Activated naive CD8-positive, alpha-beta T cell treated with anti-CD3 and anti-CD28 coated beads, Interleukin-2, amount 10 ng/mL, durations not matched to agents 7 days and 5 days (primary cell): ENCODE results near the gene JUP. TPM values are rescaled to one million over a fixed set of nuclear protein-coding genes. Genes with fewer than 3 reads are reported as not detected.
"Not testable (repeated sequence)": the region's sequence is repeated elsewhere in the genome, so short reads cannot be mapped to it uniquely, and the experiment has no call there.

Source experiments
- ATAC-seq: fragments of 150-1000 bp; cut with Tn5 transposase; one replicate; pipeline ENCODE4 v1.10.0; 2021; ENCODE audit warnings: low read depth, moderate library complexity
- POLR2A ChIA-PET: fragments of 350-600 bp; sonication (Branson Sonifier 250); formaldehyde crosslinking; loops from one replicate; lab custom pipeline; 2021; ENCODE audit warnings: antibody characterized with exemption; lab: Charles Lee
- DNase-seq: peaks from one replicate; pipeline ENCODE4 v3.0.0; 2021
- H3K27ac Mint-ChIP-seq: one replicate; pipeline ENCODE4 v1.8.0; 2022; ENCODE audit warnings: mild to moderate bottlenecking, mixed read lengths
- H3K27me3 Mint-ChIP-seq: one replicate; pipeline ENCODE4 v1.8.0; 2022; ENCODE audit warnings: mild to moderate bottlenecking, moderate library complexity, mixed read lengths
- H3K36me3 Mint-ChIP-seq: one replicate; pipeline ENCODE4 v1.8.0; 2021; ENCODE audit warnings: mild to moderate bottlenecking, mixed read lengths
- H3K4me1 Mint-ChIP-seq: one replicate; pipeline ENCODE4 v1.8.0; 2021; ENCODE audit warnings: mixed read lengths
- H3K4me3 Mint-ChIP-seq: one replicate; pipeline ENCODE4 v1.8.0; 2022; ENCODE audit warnings: mild to moderate bottlenecking, moderate library complexity, mixed read lengths
- H3K9me3 Mint-ChIP-seq: one replicate; pipeline ENCODE4 v1.8.0; 2021; ENCODE audit warnings: mixed read lengths
- total RNA-seq, 2 experiments: library from RNA; stranded (reverse); gene quantifications; one replicate each; pipeline ENCODE4 v1.2.3, GENCODE V29; 2021

Gene JUP
- total RNA-seq, result 10 to 100 TPM; 10.1 to 12.8 TPM

GRCh38 chr17:41786227-41787020, at the start of gene JUP:
JUP (minus strand) TSS chr17:41786711; CDS start chr17:41771854, 14,857 bp downstream.
- peak; percentile 96 for ATAC-seq
- H3K27ac Mint-ChIP-seq, result no peak within 1 kb of the TSS
- peaks cover 23% of the 10 kb centered on the region for H3K4me1 Mint-ChIP-seq
- no peaks in the 10 kb centered on the region for H3K9me3 Mint-ChIP-seq
- peaks cover 30% of the 10 kb centered on the region for H3K27me3 Mint-ChIP-seq
- peak; percentile 92 for DNase-seq
- POLR2A ChIA-PET, result interaction anchor here (0.7 to 1.0 kb wide), 2 partner anchors 25 to 97 kb away, joined by 3 to 4 read pairs; partner anchors contain the start of gene P3H4
- H3K4me3 Mint-ChIP-seq, result peak within 1 kb of the TSS; percentile 64
- no peaks in the 10 kb centered on the region for H3K36me3 Mint-ChIP-seq

GRCh38 chr17:41835800-41836549, 49.5 kb upstream of the JUP start, which contains the start of gene NT5C3B:
NT5C3B (minus strand) TSS chr17:41836232; CDS start chr17:41836193, 39 bp downstream.
- Mint-ChIP-seq H3K36me3 (peaks cover 9% of the 10 kb centered on the region), H3K9me3 (no peaks in the 10 kb centered on the region), H3K4me1 (peaks cover 16% of the 10 kb centered on the region), H3K27me3 (peaks cover 13% of the 10 kb centered on the region), H3K27ac (peak within 1 kb of the TSS; percentile 55), H3K4me3 (peak within 1 kb of the TSS; percentile 85)
- DNase-seq (peak; percentile 76), ATAC-seq (peak; percentile 78)
- POLR2A ChIA-PET, result no interaction called here

- peaks cover 16% of the 10 kb centered on the region for H3K4me1 Mint-ChIP-seq
- H3K27ac Mint-ChIP-seq, result peak overlapping the region; percentile 55
- ATAC-seq, result peak; percentile 12
- H3K9me3 Mint-ChIP-seq, result no peaks in the 10 kb centered on the region
- POLR2A ChIA-PET, result no interaction called here
- DNase-seq, result no peak
- peaks cover 11% of the 10 kb centered on the region for H3K36me3 Mint-ChIP-seq
- H3K27me3 Mint-ChIP-seq, result peaks cover 13% of the 10 kb centered on the region
- peak overlapping the region; percentile 85 for H3K4me3 Mint-ChIP-seq
Observed at GRCh38 chr17:41835214-41835799, 48.8 kb upstream of the JUP start.

GRCh38 chr17:41829961-41830360, 43.5 kb upstream of the JUP start:
- DNase-seq, H3K27ac Mint-ChIP-seq, ATAC-seq, H3K27me3 Mint-ChIP-seq, POLR2A ChIA-PET, H3K9me3 Mint-ChIP-seq, H3K4me1 Mint-ChIP-seq, H3K4me3 Mint-ChIP-seq: not testable (repeated sequence)
- peaks cover 13% of the 10 kb centered on the region for H3K36me3 Mint-ChIP-seq

- ATAC-seq (no peak), DNase-seq (no peak)
- Mint-ChIP-seq H3K4me3 (no peak overlapping the region), H3K4me1 (no peaks in the 10 kb centered on the region), H3K27ac (no peak overlapping the region), H3K27me3 (no peaks in the 10 kb centered on the region), H3K9me3 (no peaks in the 10 kb centered on the region), H3K36me3 (peaks cover 2% of the 10 kb centered on the region)
- POLR2A ChIA-PET, result no interaction called here
Observed at GRCh38 chr17:41825175-41825845, 38.8 kb upstream of the JUP start.

- no peaks in the 10 kb centered on the region for H3K27me3 Mint-ChIP-seq
- POLR2A ChIA-PET, result no interaction called here
- H3K9me3 Mint-ChIP-seq, result no peaks in the 10 kb centered on the region
- ATAC-seq (no peak), DNase-seq (no peak)
- H3K27ac Mint-ChIP-seq, result no peak overlapping the region
- no peaks in the 10 kb centered on the region for H3K4me1 Mint-ChIP-seq
- peaks cover 2% of the 10 kb centered on the region for H3K36me3 Mint-ChIP-seq
- H3K4me3 Mint-ChIP-seq, result no peak overlapping the region
Observed at GRCh38 chr17:41824086-41824485, 37.6 kb upstream of the JUP start.

GRCh38 chr17:41823580-41823979, 37.1 kb upstream of the JUP start:
- Mint-ChIP-seq H3K27ac (no peak overlapping the region), H3K27me3 (no peaks in the 10 kb centered on the region), H3K36me3 (peaks cover 2% of the 10 kb centered on the region), H3K4me1 (no peaks in the 10 kb centered on the region), H3K4me3 (no peak overlapping the region), H3K9me3 (no peaks in the 10 kb centered on the region)
- POLR2A ChIA-PET, result no interaction called here
- ATAC-seq, result no peak
- no peak for DNase-seq

- ATAC-seq (no peak), DNase-seq (no peak)
- POLR2A ChIA-PET, result interaction anchor here (0.6 kb wide), 1 partner anchor 41 kb away, joined by 3 read pairs; no protein-coding TSS in a partner anchor
- Mint-ChIP-seq H3K4me1 (no peaks in the 10 kb centered on the region), H3K4me3 (no peak overlapping the region), H3K27ac (no peak overlapping the region), H3K9me3 (no peaks in the 10 kb centered on the region), H3K36me3 (peaks cover 2% of the 10 kb centered on the region), H3K27me3 (no peaks in the 10 kb centered on the region)
Observed at GRCh38 chr17:41823141-41823524, 36.6 kb upstream of the JUP start.

GRCh38 chr17:41822216-41823140, 36.0 kb upstream of the JUP start:
- Mint-ChIP-seq H3K36me3 (peaks cover 2% of the 10 kb centered on the region), H3K27ac (no peak overlapping the region), H3K4me1 (no peaks in the 10 kb centered on the region), H3K27me3 (no peaks in the 10 kb centered on the region), H3K4me3 (no peak overlapping the region), H3K9me3 (no peaks in the 10 kb centered on the region)
- POLR2A ChIA-PET, result interaction anchor here (0.6 kb wide), 1 partner anchor 42 kb away, joined by 3 read pairs; no protein-coding TSS in a partner anchor
- ATAC-seq, result no peak
- DNase-seq, result no peak

GRCh38 chr17:41821776-41822175, 35.3 kb upstream of the JUP start:
- no peaks in the 10 kb centered on the region for H3K4me1 Mint-ChIP-seq
- POLR2A ChIA-PET, result no interaction called here
- H3K27ac Mint-ChIP-seq, result no peak overlapping the region
- DNase-seq (no peak), ATAC-seq (no peak)
- no peaks in the 10 kb centered on the region for H3K36me3 Mint-ChIP-seq
- H3K27me3 Mint-ChIP-seq, result no peaks in the 10 kb centered on the region
- no peak overlapping the region for H3K4me3 Mint-ChIP-seq
- H3K9me3 Mint-ChIP-seq, result no peaks in the 10 kb centered on the region

- Mint-ChIP-seq H3K9me3 (no peaks in the 10 kb centered on the region), H3K36me3 (no peaks in the 10 kb centered on the region), H3K4me3 (no peak overlapping the region), H3K27me3 (peaks cover 7% of the 10 kb centered on the region), H3K4me1 (no peaks in the 10 kb centered on the region), H3K27ac (no peak overlapping the region)
- DNase-seq, result no peak
- POLR2A ChIA-PET, result no interaction called here
- no peak for ATAC-seq
Observed at GRCh38 chr17:41818024-41818423, 31.5 kb upstream of the JUP start.

- H3K27ac Mint-ChIP-seq, result no peak overlapping the region
- no peak for ATAC-seq
- peaks cover 13% of the 10 kb centered on the region for H3K27me3 Mint-ChIP-seq
- DNase-seq, result no peak
- H3K9me3 Mint-ChIP-seq, result no peaks in the 10 kb centered on the region
- no peaks in the 10 kb centered on the region for H3K36me3 Mint-ChIP-seq
- POLR2A ChIA-PET, result no interaction called here
- no peak overlapping the region for H3K4me3 Mint-ChIP-seq
- H3K4me1 Mint-ChIP-seq, result peaks cover 2% of the 10 kb centered on the region
Observed at GRCh38 chr17:41816637-41817320, 30.3 kb upstream of the JUP start.
